ENCODE results near the gene LRP1-AS.

- TF ChIP-seq ZFP30 (CRISPR knock-in tag; IDR thresholded peaks at IDR 0.05): no peak
- TF ChIP-seq TSHZ2 (CRISPR knock-in tag; IDR thresholded peaks at IDR 0.05): no peak
- no peak for TF ChIP-seq ARNTL (CRISPR knock-in tag; IDR thresholded peaks at IDR 0.05; ENCODE audit: borderline replicate concordance, low read depth)
- no peak for TF ChIP-seq ZNF8 (CRISPR knock-in tag; IDR thresholded peaks at IDR 0.05)
- no peak for TF ChIP-seq ISL1 (CRISPR knock-in tag; IDR thresholded peaks at IDR 0.05)
- TF ChIP-seq CREB5 (CRISPR knock-in tag; IDR thresholded peaks at IDR 0.05; ENCODE audit: low read depth): no peak
- TF ChIP-seq GLIS3 (CRISPR knock-in tag; IDR thresholded peaks at IDR 0.05): no peak
- TF ChIP-seq ZNF565 (CRISPR knock-in tag; conservative IDR thresholded peaks at IDR 0.05; ENCODE audit: low read depth): no peak
- no peak for TF ChIP-seq CSDC2 (CRISPR knock-in tag; IDR thresholded peaks at IDR 0.05)
- TF ChIP-seq PATZ1 (CRISPR knock-in tag; IDR thresholded peaks at IDR 0.05; ENCODE audit: borderline replicate concordance): no peak
- no peak for TF ChIP-seq RARB (CRISPR knock-in tag; IDR thresholded peaks at IDR 0.05)
Measured at GRCh38 chr12:57185906-57186508, 38.6 kb upstream of the LRP1-AS start.

Measured in SK-N-SH treated with all-trans-retinoic acid at 6 μM for 48 hours (cell line).